HG02588 (cell line): ENCODE results near the gene HES5.
"Not testable (repeated sequence)": the region's sequence is repeated elsewhere in the genome, so short reads cannot be mapped to it uniquely, and the experiment has no call there.

Source experiments
- ATAC-seq: cut with Tn5 transposase; IDR thresholded peaks from one replicate; pipeline ENCODE4 v1.9.1; 2021; ENCODE audit warnings: mild to moderate bottlenecking, moderate library complexity; ENCODE audit not compliant: unreplicated experiment

HES5 gene

DNA sequence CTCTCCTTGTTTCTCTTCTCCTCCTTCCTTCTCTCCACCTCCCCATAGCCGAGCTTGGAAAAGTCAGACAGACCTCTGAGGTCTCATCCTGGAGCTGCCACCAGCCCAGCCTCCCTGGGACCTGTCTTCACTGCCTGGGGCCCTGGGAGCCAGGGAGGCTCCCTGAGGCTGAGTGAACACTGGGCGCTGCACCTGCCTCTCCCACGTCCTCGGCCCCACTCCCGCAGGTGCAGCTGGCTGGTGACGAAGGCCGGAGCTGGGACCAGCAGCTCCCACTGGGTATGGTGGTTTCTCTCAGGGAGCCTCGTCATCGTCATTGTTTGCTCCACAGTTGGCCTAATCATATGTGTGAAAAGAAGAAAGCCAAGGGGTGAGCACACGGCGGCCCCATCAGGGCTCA is 31.4 kb upstream of the HES5 start:
- no peak for ATAC-seq

DNA sequence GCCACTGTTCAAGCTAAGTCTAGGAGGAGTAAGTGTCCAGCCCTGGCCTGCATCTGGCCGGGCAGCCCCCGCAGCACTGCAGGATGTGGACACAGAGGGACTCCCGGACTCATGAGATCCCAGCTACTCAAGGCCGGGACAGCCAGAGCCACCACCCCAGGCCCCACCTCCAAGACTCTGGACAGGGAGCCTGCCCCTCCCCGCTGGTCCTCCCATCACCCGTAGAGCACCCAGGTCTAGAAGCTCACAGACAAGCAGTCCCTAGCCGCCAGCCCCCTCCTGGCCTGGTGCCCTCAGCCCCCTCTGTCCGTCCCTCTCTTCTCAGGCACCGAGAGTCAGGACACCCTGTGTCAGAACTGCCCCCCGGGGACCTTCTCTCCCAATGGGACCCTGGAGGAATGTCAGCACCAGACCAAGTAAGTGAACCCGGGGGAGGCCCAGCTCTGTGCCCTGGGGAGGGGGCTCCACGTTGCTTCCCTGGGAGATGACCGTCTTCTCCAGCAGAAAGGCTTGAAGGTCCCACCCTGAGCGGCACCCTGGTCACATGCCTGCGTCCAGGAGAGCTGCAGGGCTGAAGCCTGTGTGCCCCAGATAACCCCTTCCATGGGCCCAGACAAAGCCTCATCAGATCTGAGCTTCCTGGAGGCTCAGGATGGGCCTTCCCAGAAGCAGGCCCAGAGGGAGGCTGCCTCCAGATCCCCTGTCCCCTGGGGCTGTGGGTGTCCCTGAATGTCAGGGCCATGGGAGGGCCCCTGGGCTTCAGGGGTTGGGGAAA is 30.4 kb upstream of the HES5 start:
- no peak for ATAC-seq

DNA sequence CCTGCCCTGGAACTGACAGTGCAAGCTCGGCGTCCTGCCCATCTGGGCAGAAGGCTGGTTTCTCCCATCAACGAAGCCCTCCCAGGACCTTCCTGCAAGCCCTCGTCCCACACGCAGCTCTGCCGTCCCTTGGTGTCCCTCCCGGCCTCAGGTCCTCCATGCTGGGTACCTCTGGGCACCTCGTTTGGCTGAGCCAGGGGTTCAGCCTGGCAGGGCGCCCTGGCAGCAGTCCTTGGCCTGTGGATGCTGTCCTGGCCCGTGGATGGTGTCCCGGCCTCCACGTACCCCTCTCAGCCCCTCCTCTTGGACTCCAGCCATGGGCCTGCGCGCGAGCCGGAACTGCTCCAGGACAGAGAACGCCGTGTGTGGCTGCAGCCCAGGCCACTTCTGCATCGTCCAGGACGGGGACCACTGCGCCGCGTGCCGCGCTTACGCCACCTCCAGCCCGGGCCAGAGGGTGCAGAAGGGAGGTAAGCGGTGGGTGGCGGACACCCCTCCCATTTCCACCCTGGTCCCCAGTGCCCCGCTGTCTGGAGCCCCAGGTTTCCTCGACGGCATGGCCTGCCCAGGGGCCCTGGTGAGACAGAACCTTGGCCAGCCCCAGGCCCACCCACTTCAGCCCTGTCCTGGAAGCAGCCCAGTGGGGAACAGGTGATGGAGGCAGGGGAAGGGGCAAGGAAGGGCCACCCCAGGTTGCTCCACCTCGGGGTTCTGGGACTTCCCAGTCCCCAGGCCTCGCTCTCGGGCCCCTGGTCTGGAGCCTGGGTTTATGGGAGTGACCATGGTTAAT is 29.6 kb upstream of the HES5 start:
- no peak for ATAC-seq

- no peak for ATAC-seq
Measured at GRCh38 chr1:2558861-2559260, 28.8 kb upstream of the HES5 start.

GRCh38 chr1:2558420-2558819 is 28.4 kb upstream of the HES5 start:
- ATAC-seq = no peak

DNA sequence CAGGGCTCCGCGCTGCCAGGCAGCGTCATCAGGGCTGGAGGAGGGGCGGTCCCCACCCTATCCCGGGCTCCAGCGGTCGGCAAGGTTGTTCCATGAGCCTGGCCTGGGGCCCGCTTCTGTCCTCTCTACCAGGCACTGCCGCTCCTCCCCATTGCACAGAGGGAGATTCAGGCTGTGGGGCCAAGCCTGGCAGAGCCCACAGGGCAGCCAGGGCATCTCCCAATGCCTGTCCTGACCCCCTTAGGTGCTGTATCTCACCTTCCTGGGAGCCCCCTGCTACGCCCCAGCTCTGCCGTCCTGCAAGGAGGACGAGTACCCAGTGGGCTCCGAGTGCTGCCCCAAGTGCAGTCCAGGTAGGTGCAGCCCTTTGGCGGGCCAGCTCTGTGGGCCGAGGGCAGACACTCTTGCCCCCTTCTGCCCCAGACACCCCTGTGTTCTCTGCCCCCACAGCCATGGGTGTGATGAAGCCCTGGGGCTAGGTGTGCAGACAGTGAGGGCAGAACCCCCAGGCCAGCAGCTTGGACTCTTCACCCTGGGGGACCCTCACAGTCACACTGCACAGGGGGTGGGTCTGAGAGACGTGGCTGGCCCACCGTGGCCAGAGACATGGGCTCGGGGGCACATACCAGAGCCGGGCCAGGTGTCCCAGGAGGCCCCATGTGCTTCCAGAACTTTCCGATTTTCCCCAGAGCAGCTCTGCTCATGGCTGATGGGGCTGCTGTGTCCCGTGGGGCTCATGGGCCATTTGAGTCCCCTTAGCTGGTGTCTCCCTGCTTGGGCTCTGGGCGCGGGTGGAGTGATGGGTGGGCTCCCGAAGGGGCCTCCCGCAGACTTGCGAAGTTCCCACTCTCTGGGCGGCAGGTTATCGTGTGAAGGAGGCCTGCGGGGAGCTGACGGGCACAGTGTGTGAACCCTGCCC is 27.7 kb upstream of the HES5 start:
- no peak for ATAC-seq

- peak; percentile 10 for ATAC-seq
Measured at GRCh38 chr1:2556678-2557481, 26.8 kb upstream of the HES5 start.

DNA sequence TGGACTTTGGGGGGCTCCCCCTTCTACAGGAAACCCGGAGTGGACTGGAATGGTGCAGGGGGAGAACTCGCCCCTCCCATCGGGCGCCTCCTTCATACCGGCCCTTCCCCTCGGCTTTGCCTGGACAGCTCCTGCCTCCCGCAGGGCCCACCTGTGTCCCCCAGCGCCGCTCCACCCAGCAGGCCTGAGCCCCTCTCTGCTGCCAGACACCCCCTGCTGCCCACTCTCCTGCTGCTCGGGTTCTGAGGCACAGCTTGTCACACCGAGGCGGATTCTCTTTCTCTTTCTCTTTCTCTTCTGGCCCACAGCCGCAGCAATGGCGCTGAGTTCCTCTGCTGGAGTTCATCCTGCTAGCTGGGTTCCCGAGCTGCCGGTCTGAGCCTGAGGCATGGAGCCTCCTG is 26.2 kb upstream of the HES5 start, which contains the start of gene TNFRSF14:
TSS of gene TNFRSF14 (plus strand) at position 95 of the 401 bp plus-strand sequence. CDS start at position 389, 294 bp downstream.
- peak; percentile 31 for ATAC-seq

- ATAC-seq = peak; percentile 32
Measured at GRCh38 chr1:2555634-2556276, 25.7 kb upstream of the HES5 start.

- no peak for ATAC-seq
Measured at GRCh38 chr1:2554621-2555387, 24.7 kb upstream of the HES5 start.

DNA sequence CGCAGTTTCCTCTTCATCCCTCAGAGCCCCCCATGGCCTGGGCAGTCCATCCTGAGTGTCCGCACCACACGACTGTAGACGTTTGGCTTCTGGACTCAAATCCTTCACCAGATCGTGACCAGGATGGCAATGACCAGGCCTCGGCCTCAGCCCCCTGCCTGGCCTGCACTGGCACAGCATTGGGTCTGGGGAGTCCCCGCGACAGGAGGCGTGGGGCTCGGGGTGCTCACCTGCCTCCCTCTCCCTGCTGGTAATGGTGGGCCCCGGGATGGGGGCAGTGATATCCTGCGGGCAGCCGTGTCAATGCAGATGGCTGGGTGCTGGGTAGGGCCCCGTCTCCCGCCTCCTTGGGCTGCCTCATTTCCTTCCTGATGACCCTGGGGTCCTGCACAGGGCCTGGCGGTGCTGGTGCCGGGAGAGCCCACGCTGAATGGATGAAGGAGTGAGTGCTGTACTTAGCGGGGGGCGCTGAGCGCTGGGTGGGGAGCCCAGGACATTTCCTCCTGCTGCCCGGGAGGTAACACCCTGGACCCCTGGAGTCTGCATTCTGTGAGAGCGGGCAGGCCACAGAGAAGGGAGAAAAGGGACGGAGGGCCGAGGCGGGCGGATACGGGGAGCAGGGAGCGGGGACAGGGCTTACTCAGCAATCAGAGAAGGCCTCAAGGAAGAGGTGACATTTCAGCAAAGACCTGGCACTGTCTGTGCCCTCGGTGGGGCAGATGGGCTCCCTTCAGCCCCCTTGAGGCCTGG is 24.0 kb upstream of the HES5 start:
- no peak for ATAC-seq

DNA sequence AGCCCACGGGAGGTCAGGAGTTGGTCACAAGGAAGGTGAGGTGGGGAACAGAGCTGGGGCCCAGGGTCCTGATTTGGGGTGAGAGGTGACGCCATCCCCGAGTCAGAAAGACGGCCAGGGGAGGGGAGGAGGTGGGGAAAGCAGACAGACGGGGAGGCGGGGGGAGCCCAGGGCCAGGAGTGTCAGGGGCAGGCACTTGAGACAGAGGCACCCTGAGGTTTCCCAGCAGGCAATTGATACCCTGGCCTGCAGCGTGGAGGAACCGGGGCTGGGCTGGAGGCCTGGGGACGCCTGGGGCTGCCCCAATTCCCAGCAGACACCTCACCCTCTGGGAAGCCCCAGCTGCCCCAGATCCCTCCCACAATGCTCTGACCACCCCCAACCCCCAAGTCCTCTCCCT is 23.0 kb upstream of the HES5 start:
- ATAC-seq = not testable (repeated sequence)

- ATAC-seq = no peak
Measured at GRCh38 chr1:2552189-2552588, 22.1 kb upstream of the HES5 start.

- ATAC-seq = not testable (repeated sequence)
Measured at GRCh38 chr1:2551544-2551943, 21.5 kb upstream of the HES5 start.

DNA sequence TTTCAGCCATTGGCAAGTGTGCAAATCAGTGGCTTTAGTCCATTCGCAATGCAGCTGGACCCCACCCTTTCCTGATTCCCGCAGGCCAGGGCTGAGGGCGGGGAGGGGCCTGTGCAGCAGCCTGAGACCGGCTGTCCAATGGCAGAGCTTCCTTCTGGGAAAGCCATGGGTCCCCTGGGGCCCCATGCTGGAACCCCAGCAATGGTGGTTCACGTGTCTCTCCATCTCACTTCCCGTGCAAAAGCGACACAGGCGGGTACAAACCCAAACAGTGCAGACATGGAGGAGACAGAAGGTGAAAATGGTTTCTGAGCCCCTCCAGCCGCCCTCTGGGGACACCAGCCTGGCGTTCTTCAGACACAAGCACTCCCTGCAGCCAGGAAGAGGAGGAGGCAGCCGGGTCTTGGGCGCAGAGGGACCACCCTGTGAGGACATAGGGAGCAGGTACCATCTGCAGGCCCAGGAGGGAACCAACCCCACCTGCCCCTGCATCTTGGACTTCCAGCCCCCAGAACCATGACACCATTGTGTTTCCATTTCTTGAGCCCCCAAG is 20.3 kb upstream of the HES5 start:
- not testable (repeated sequence) for ATAC-seq

DNA sequence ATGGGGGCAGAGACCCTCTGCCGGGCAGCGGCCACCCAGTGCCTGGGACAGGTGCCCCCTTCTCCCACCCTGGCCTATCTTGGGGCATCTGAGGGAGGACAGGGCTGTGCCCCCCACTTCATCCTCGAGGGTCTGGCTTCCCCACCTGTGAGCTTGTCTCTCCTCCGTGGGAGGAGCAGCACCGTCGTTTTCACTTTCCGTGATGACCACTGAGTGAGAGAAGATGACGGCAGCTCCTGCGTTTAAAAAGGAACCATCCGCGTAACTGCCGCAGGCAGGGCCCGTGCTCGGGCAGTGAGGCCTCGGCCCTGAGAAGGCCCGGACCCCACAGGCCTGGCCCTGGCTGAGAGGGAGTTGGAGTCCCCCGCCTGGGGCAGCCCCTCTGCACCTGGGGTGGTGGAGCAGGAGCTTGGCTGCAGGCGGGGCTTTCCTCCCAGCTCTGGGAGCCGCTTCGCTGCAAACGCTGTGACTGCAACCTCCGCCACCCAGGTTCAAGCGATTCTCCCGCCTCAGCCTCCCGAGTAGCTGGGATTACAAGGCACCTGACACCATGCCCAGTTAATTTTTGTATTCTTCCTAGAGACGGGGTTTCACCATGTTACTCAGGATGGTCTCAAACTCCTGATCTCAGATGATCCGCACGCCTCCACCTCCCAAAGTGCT is 19.4 kb upstream of the HES5 start:
- ATAC-seq = not testable (repeated sequence)

DNA sequence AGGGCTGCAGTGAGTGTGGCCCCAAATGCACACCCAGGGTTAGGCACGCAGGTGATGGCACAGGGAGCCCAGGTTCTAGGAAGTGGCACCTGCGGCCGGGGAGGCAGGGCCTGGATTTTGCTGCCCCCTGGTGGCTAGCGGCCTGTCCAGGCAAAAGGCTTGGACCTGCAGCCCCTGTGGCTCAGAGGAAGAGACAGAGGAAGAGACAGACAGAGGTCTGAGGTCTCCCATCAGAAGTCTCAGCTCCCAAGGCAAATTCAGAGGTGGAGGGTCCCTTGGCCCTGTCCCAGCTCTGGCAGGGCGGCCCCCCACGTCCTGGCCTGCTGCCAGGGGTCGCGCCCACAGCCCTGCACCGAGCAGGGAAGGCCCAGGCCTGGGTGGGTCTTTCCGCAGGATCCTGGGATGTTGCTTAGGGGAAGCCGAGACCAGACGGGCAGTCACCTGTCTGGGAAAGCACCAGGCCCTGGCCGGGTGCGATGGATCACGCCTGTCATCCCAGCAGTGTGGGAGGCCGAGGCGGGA is 18.1 kb upstream of the HES5 start:
- peak; percentile 14 for ATAC-seq
